ENCODE results near the gene CTNNA2. TPM values are rescaled to one million over a fixed set of nuclear protein-coding genes. Genes with fewer than 3 reads are reported as not detected.

Gene CTNNA2
- total and polyA plus RNA-seq, 12 donors, result 0.12 to 5.0 (median 1.4) TPM; not detected in 1

GRCh38 chr2:80354858-80355257 is 842.0 kb downstream of the CTNNA2 start:
- 52 to 79% (median 76%) methylated on average over 1 of the region's 1 CpG for WGBS, 4 donors
- no peaks in the 10 kb centered on the region for H3K27me3 ChIP-seq
- H3K9me3 ChIP-seq (replicated peaks in 1 of 3), result no peaks in the 10 kb centered on the region
- no peaks in the 10 kb centered on the region for H3K4me1 ChIP-seq (replicated peaks in 1 of 2)
- no peak overlapping the region for H3K27ac ChIP-seq
- H3K4me3 ChIP-seq, result no peak overlapping the region
- H3K36me3 ChIP-seq (replicated peaks in 1 of 2), result no peaks in the 10 kb centered on the region
- TF ChIP-seq CTCF (IDR thresholded peaks at IDR 0.05) (no peak), POLR2A (IDR thresholded peaks at IDR 0.05) (no peak)
- intact Hi-C loops (cut with DNase I), result no loop called here
- no peak for DNase-seq

GRCh38 chr2:80361904-80362303 is 849.1 kb downstream of the CTNNA2 start:
- Histone ChIP-seq H3K27me3 (no peaks in the 10 kb centered on the region), H3K9me3 (replicated peaks in 1 of 3) (no peaks in the 10 kb centered on the region), H3K36me3 (replicated peaks in 1 of 2) (no peaks in the 10 kb centered on the region), H3K4me1 (replicated peaks in 1 of 2) (no peaks in the 10 kb centered on the region), H3K4me3 (no peak overlapping the region), H3K27ac (no peak overlapping the region)
- DNase-seq, result no peak
- intact Hi-C loops (cut with DNase I), result no loop called here
- no peak for TF ChIP-seq POLR2A (IDR thresholded peaks at IDR 0.05)
- TF ChIP-seq CTCF (IDR thresholded peaks at IDR 0.05), result no peak

- Histone ChIP-seq H3K27me3 (no peaks in the 10 kb centered on the region), H3K36me3 (replicated peaks in 1 of 2) (no peaks in the 10 kb centered on the region), H3K27ac (no peak overlapping the region), H3K4me1 (replicated peaks in 1 of 2) (no peaks in the 10 kb centered on the region), H3K4me3 (no peak overlapping the region), H3K9me3 (replicated peaks in 1 of 3) (no peaks in the 10 kb centered on the region)
- intact Hi-C loops (cut with DNase I), result no loop called here
- no peak for DNase-seq
- no peak for TF ChIP-seq CTCF (IDR thresholded peaks at IDR 0.05)
- no peak for TF ChIP-seq POLR2A (IDR thresholded peaks at IDR 0.05)
- 59 to 74% (median 63%) methylated on average over 5 of the region's 5 CpGs for WGBS, 4 donors
Measured at GRCh38 chr2:80363330-80363729, 850.5 kb downstream of the CTNNA2 start.

- intact Hi-C loops (cut with DNase I), result no loop called here
Measured at GRCh38 chr2:80363791-80364349, 851.0 kb downstream of the CTNNA2 start.

More at GRCh38 chr2:80363791-80364349, 851.0 kb downstream of the CTNNA2 start:
- Histone ChIP-seq H3K9me3 (replicated peaks in 1 of 3) (no peaks in the 10 kb centered on the region), H3K27me3 (no peaks in the 10 kb centered on the region), H3K27ac (no peak overlapping the region), H3K4me1 (replicated peaks in 1 of 2) (no peaks in the 10 kb centered on the region), H3K36me3 (replicated peaks in 1 of 2) (no peaks in the 10 kb centered on the region), H3K4me3 (no peak overlapping the region)
- TF ChIP-seq CTCF (IDR thresholded peaks at IDR 0.05) (no peak), POLR2A (IDR thresholded peaks at IDR 0.05) (no peak)
- 15 to 22% (median 19%) methylated on average over 7 of the region's 7 CpGs for WGBS, 4 donors
- DNase-seq, result no peak
